ENCODE data around the gene LCLAT1. TPM values are rescaled to one million over a fixed set of nuclear protein-coding genes. Genes with fewer than 3 reads are reported as not detected.

Gene LCLAT1
- polyA plus RNA-seq, 1 of the 3 experiments (the other 2 are of a cell fraction): 6.9 TPM

DNA sequence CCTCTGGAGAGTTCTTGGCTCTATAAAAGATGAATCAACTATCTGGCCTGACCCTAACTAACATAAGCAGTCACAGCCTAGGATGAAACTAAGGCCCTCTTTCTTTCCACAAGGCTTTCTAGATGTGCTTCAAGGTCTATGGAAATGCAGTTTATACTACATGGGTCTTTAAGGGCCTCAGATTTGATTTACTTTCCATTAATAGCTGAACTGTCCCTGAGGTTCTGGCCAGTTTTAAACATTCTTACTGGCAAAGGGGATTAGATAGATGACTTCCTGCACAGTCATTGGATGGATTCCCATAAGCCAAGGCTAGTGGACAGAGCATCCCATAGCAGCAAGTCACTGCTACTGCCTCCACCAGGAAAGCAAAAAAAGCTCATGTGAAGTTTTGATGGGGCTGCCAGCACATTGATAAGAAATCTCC lies 38.1 kb upstream of the LCLAT1 start (continued):
- peak in 1 of 2 experiments; percentile 52; a peak in 1 of 4 replicates for TF ChIP-seq EP300 (IDR thresholded peaks at IDR 0.05; ENCODE audit: borderline replicate concordance in 1 of 2, low read depth in 1 of 2, low read length in 1 of 2)
- no peak for TF ChIP-seq FOSL2 (IDR thresholded peaks at IDR 0.05; ENCODE audit: borderline replicate concordance, low read depth)
- no peak for TF ChIP-seq YY1 (IDR thresholded peaks at IDR 0.05; ENCODE audit: low read depth)
- no peak for TF ChIP-seq SIN3A (IDR thresholded peaks at IDR 0.05; ENCODE audit: borderline replicate concordance, low read depth, low read length)
- TF ChIP-seq, protein P1, sequence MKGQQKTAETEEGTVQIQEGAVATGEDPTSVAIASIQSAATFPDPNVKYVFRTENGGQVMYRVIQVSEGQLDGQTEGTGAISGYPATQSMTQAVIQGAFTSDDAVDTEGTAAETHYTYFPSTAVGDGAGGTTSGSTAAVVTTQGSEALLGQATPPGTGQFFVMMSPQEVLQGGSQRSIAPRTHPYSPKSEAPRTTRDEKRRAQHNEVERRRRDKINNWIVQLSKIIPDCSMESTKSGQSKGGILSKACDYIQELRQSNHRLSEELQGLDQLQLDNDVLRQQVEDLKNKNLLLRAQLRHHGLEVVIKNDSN (IDR thresholded peaks at IDR 0.05; ENCODE audit: borderline replicate concordance, low read depth): no peak
- TF ChIP-seq, protein P2, sequence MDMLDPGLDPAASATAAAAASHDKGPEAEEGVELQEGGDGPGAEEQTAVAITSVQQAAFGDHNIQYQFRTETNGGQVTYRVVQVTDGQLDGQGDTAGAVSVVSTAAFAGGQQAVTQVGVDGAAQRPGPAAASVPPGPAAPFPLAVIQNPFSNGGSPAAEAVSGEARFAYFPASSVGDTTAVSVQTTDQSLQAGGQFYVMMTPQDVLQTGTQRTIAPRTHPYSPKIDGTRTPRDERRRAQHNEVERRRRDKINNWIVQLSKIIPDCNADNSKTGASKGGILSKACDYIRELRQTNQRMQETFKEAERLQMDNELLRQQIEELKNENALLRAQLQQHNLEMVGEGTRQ (IDR thresholded peaks at IDR 0.05; ENCODE audit: borderline replicate concordance, low read depth, low read length): no peak
- TF ChIP-seq JUND (IDR thresholded peaks at IDR 0.05): no peak
- TF ChIP-seq, protein P3, sequence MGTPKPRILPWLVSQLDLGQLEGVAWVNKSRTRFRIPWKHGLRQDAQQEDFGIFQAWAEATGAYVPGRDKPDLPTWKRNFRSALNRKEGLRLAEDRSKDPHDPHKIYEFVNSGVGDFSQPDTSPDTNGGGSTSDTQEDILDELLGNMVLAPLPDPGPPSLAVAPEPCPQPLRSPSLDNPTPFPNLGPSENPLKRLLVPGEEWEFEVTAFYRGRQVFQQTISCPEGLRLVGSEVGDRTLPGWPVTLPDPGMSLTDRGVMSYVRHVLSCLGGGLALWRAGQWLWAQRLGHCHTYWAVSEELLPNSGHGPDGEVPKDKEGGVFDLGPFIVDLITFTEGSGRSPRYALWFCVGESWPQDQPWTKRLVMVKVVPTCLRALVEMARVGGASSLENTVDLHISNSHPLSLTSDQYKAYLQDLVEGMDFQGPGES (IDR thresholded peaks at IDR 0.05; ENCODE audit: low read depth, low read length): no peak
- TF ChIP-seq NRF1 (IDR thresholded peaks at IDR 0.05; ENCODE audit: low read depth, low read length): no peak
- no peak for TF ChIP-seq TEAD4 (IDR thresholded peaks at IDR 0.05; ENCODE audit: borderline replicate concordance, insufficient read depth)
- TF ChIP-seq FOXJ3 (CRISPR knock-in tag; IDR thresholded peaks at IDR 0.05): no peak
- TF ChIP-seq ELF1 (IDR thresholded peaks at IDR 0.05): no peak
- TF ChIP-seq NFIC (IDR thresholded peaks at IDR 0.05; ENCODE audit: borderline replicate concordance): peak; percentile 52; the same call in 1 of the 2 replicates
- TF ChIP-seq GABPA (IDR thresholded peaks at IDR 0.05; ENCODE audit: low read depth): no peak
- TF ChIP-seq, protein P4, sequence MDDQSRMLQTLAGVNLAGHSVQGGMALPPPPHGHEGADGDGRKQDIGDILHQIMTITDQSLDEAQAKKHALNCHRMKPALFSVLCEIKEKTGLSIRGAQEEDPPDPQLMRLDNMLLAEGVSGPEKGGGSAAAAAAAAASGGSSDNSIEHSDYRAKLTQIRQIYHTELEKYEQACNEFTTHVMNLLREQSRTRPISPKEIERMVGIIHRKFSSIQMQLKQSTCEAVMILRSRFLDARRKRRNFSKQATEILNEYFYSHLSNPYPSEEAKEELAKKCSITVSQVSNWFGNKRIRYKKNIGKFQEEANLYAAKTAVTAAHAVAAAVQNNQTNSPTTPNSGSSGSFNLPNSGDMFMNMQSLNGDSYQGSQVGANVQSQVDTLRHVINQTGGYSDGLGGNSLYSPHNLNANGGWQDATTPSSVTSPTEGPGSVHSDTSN (IDR thresholded peaks at IDR 0.05): peak; percentile 74

DNA sequence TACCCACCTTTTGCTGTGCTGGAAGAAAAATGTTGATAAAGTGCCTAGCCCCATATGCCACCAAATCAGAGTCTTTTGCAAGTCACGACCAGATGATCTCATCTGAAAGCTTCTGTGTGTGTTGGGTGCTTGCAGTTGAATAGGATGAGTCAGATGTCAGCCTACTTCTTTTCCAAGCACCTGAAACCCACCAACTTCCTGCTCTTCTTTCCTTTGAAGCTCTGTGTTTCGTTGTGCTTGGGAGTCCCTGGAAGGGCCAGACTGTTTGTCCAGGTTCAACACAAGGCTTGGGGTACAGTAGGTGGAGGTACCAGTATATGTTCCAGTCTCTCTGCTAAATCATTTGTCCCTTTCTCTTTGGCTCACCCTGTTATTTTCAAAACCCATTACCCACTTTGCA lies 36.8 kb upstream of the LCLAT1 start:
- no peak for DNase-seq
- no peaks in the 10 kb centered on the region for H3K27me3 ChIP-seq (ENCODE audit: insufficient read depth)
- H3F3A ChIP-seq (replicated peaks; ENCODE audit: insufficient read depth): peaks cover 4% of the 10 kb centered on the region
- peak overlapping the region in 1 of 2 experiments; percentile 14; a peak in 1 of 4 replicates for H3K27ac ChIP-seq (ENCODE audit: low read depth in 2 of 2, low read length in 1 of 2)
- no peaks in the 10 kb centered on the region for H3K9me2 ChIP-seq
- POLR2A ChIA-PET: interaction anchor here (1.0 kb wide), 1 partner anchor 192 kb away, joined by 3 read pairs; no protein-coding TSS in a partner anchor
- no peak overlapping the region; a peak in 1 of 4 replicates for H3K4me3 ChIP-seq (ENCODE audit: low read depth in 2 of 2, low read length in 1 of 2)
- H3K9ac ChIP-seq: no peak overlapping the region
- H3K79me2 ChIP-seq (ENCODE audit: insufficient read depth): no peaks in the 10 kb centered on the region
- TF ChIP-seq NRF1 (IDR thresholded peaks at IDR 0.05; ENCODE audit: low read depth, low read length) (no peak), JUND (IDR thresholded peaks at IDR 0.05) (peak; percentile 44; the same call in 1 of the 2 replicates), TCF12 (IDR thresholded peaks at IDR 0.05) (peak; percentile 49), TEAD4 (IDR thresholded peaks at IDR 0.05; ENCODE audit: borderline replicate concordance, insufficient read depth) (no peak), EP300 (IDR thresholded peaks at IDR 0.05; ENCODE audit: borderline replicate concordance in 1 of 2, low read depth in 1 of 2, low read length in 1 of 2) (peak in 1 of 2 experiments; percentile 40; a peak in 1 of 4 replicates), TAF1 (IDR thresholded peaks at IDR 0.05; ENCODE audit: borderline replicate concordance, low read depth, low read length) (no peak), YY1 (IDR thresholded peaks at IDR 0.05; ENCODE audit: low read depth) (no peak), FOSL2 (IDR thresholded peaks at IDR 0.05; ENCODE audit: borderline replicate concordance, low read depth) (peak; percentile 66; the same call in 1 of the 2 replicates), ELF1 (IDR thresholded peaks at IDR 0.05) (no peak), NFIC (IDR thresholded peaks at IDR 0.05; ENCODE audit: borderline replicate concordance) (no peak)
- TF ChIP-seq, protein P3 (IDR thresholded peaks at IDR 0.05; ENCODE audit: low read depth, low read length): no peak
- TF ChIP-seq, protein P4 (IDR thresholded peaks at IDR 0.05): peak; percentile 38; the same call in 1 of the 2 replicates
- H3K36me3 ChIP-seq (replicated peaks in 1 of 2; ENCODE audit: control insufficient read depth in 1 of 2, insufficient read depth in 2 of 2, low read length in 1 of 2): no peaks in the 10 kb centered on the region
- peak overlapping the region; percentile 27; the same call in 1 of the 2 replicates for H3K4me2 ChIP-seq
- no peaks in the 10 kb centered on the region for H3K9me3 ChIP-seq
- WGBS (ENCODE audit: low lambda C conversion rate): 18% methylated on average over 2 of the region's 2 CpGs
- CTCF ChIA-PET: interaction anchor here (0.7 to 1.3 kb wide), 3 partner anchors 11 to 297 kb away, joined by 3 to 8 read pairs (median 4); no protein-coding TSS in a partner anchor
- H4K20me1 ChIP-seq (ENCODE audit: insufficient read depth): no peaks in the 10 kb centered on the region
- no peak overlapping the region for H2AFZ ChIP-seq (ENCODE audit: low read depth)
- peaks cover 21 to 30% of the 10 kb centered on the region in 2 experiments; a peak in 3 of 4 replicates for H3K4me1 ChIP-seq (ENCODE audit: control insufficient read depth in 1 of 2, insufficient read depth in 2 of 2, low read depth in 1 of 2, low read length in 1 of 2)
